Measurements from ENCODE around the gene FADS1. TPM values are rescaled to one million over a fixed set of nuclear protein-coding genes. Genes with fewer than 3 reads are reported as not detected.

Gene FADS1
- total RNA-seq, 4 donors from 2014 or later: 16.4 to 69.6 (median 46.6) TPM

DNA sequence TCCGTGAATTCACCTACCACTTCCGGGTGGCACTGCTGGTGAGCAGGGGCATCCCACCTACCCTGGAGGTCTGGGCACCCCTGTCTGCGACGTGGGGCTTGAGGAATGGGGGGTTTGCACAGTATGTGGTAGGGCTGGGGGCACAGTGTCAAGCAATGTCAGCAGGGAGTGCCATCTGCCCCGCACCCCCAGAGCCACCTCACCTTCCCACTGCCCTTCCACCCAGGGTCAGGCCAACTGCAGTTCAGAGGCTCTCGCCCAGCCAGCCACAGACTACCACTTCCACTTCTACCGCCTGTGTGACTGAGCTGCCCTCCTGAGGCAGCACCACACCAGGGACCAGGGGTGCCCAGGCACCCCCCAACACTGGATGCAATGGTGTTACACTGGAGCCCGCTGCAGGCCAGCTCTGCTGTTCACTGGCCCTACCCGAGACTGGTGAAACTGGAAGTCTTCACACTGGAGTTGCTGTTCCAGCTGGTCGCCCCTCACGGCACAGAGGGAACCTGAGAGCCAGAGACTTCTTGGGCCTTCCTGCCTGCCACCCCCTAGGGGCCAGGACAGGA is 30.9 kb downstream of the FADS1 start:
- no peak for DNase-seq (ENCODE audit: low spot score in 2 of 2)
- no peak for TF ChIP-seq EP300 (IDR thresholded peaks at IDR 0.05)
- no peak for TF ChIP-seq POLR2AphosphoS5 (IDR thresholded peaks at IDR 0.05)
- no peak for TF ChIP-seq POLR2A (IDR thresholded peaks at IDR 0.05)
- TF ChIP-seq, protein P1, sequence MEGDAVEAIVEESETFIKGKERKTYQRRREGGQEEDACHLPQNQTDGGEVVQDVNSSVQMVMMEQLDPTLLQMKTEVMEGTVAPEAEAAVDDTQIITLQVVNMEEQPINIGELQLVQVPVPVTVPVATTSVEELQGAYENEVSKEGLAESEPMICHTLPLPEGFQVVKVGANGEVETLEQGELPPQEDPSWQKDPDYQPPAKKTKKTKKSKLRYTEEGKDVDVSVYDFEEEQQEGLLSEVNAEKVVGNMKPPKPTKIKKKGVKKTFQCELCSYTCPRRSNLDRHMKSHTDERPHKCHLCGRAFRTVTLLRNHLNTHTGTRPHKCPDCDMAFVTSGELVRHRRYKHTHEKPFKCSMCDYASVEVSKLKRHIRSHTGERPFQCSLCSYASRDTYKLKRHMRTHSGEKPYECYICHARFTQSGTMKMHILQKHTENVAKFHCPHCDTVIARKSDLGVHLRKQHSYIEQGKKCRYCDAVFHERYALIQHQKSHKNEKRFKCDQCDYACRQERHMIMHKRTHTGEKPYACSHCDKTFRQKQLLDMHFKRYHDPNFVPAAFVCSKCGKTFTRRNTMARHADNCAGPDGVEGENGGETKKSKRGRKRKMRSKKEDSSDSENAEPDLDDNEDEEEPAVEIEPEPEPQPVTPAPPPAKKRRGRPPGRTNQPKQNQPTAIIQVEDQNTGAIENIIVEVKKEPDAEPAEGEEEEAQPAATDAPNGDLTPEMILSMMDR (IDR thresholded peaks at IDR 0.05): no peak
- H3K4me3 ChIP-seq: no peak overlapping the region
- no peak overlapping the region for H3K27ac ChIP-seq
- peaks cover 71% of the 10 kb centered on the region for H3K36me3 ChIP-seq
- no peaks in the 10 kb centered on the region for H3K27me3 ChIP-seq
- peaks cover 2% of the 10 kb centered on the region for H3K4me1 ChIP-seq
- WGBS: 96% methylated on average over 5 of the region's 11 CpGs
- no peaks in the 10 kb centered on the region for H3K9me3 ChIP-seq

DNA sequence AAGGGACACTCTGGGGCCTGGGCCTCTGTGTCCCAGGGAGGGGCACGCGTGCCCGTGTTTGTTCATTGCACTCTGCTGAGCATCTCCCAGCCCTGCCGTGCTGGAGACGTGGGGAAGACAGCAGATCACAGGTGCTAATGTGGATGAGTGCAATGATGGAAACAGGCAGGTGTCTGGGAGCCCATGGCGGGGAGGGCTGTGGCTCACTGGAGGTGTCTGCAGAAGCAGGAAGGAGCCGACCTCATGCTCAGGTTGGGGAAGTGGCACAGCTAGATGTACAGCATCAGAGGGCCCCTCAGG is 32.3 kb downstream of the FADS1 start:
- TF ChIP-seq POLR2A (IDR thresholded peaks at IDR 0.05): no peak
- TF ChIP-seq, protein P1 (IDR thresholded peaks at IDR 0.05): no peak
- TF ChIP-seq POLR2AphosphoS5 (IDR thresholded peaks at IDR 0.05): no peak
- TF ChIP-seq EP300 (IDR thresholded peaks at IDR 0.05): no peak
- 88% methylated on average over 4 of the region's 7 CpGs for WGBS
- Histone ChIP-seq H3K9me3 (no peaks in the 10 kb centered on the region), H3K27me3 (no peaks in the 10 kb centered on the region), H3K4me3 (no peak overlapping the region), H3K27ac (no peak overlapping the region), H3K36me3 (peaks cover 61% of the 10 kb centered on the region), H3K4me1 (no peaks in the 10 kb centered on the region)
- DNase-seq (ENCODE audit: low spot score in 2 of 2): no peak

DNA sequence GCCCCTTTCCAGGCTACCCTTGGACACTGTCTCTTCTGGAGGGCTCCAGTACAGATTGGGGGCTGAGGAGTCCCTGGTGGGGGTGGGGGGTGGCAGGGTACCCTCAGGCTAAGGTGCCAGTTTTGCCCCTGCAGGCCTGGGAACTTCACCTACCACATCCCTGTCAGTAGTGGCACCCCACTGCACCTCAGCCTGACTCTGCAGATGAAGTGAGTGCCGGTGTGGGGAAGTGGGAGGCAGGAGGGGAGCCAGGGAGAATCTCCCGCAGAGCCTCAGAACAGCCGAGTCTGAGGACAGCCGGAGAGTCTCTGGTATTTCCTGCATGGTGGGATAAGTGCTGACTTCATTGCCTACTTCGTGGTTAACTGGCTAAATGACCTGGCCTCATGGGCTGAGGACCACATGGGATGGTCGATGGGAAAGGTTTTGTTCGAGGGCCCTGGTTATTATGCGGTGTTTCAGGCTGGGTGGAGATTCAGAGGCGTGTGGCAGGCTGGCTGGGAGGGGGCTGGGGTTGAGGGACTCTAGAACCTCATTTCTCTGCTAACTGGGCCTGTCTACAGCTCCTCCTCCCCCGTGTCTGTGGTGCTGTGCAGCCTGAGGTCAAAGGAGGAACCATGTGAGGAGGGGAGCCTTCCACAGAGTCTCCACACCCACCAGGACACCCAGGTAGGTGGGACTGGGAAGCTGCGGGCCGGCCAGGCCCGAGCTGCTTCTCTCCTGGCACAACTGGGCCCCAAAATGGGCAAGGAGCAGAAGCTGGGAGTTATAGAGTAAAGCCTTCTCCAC is 32.9 kb downstream of the FADS1 start:
- Histone ChIP-seq H3K36me3 (peaks cover 56% of the 10 kb centered on the region), H3K4me3 (no peak overlapping the region), H3K9me3 (no peaks in the 10 kb centered on the region), H3K4me1 (no peaks in the 10 kb centered on the region), H3K27ac (no peak overlapping the region), H3K27me3 (no peaks in the 10 kb centered on the region)
- 70% methylated on average over 11 of the region's 13 CpGs for WGBS
- DNase-seq (ENCODE audit: low spot score in 2 of 2): no peak
- no peak for TF ChIP-seq POLR2AphosphoS5 (IDR thresholded peaks at IDR 0.05)
- TF ChIP-seq, protein P1 (IDR thresholded peaks at IDR 0.05): no peak
- no peak for TF ChIP-seq POLR2A (IDR thresholded peaks at IDR 0.05)
- no peak for TF ChIP-seq EP300 (IDR thresholded peaks at IDR 0.05)

DNA sequence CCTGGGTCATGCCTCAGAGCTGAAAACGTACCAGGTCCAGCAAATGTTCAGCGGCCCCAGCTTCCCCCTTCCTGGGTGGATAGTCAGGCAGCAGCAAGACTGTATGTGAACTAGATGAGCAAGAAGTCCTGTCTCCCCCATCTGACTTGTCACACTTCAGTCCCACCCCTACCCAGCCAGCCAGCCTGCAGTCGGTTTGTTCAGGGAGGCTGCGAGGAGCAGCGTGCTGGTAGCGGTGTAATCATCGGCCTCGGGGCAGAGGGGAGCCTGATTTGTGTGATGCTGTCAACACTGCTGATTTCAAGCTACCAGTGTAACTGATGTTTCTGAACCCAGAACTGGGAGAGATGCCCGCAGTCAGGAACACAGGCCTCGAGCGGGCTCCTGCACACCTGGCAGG is 34.0 kb downstream of the FADS1 start:
- no peak overlapping the region for H3K4me3 ChIP-seq
- peaks cover under 1% of the 10 kb centered on the region for H3K4me1 ChIP-seq
- WGBS: 75% methylated on average over 11 of the region's 11 CpGs
- H3K27me3 ChIP-seq: no peaks in the 10 kb centered on the region
- peaks cover 45% of the 10 kb centered on the region for H3K36me3 ChIP-seq
- no peak for DNase-seq (ENCODE audit: low spot score in 2 of 2)
- TF ChIP-seq, protein P1 (IDR thresholded peaks at IDR 0.05): no peak
- H3K27ac ChIP-seq: no peak overlapping the region
- H3K9me3 ChIP-seq: no peaks in the 10 kb centered on the region

DNA sequence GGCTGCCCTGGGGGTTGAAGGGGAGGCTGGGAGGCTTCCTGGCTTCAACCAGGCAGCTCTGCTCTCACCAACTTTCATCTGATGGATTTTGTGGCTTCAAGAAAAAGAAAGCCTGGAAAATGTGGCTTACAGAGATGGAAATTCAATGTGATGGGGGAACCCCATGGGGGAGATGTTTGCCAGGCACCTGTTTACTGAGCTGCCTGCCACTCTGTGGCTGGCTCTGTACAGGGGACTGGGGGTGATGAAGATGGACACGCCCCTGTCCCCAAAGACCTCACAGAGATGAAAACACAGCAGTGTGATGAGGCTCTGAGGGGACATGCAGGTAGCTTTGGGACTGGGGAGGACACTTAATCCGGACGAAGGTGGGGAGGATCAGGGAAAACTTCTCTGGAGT is 34.5 kb downstream of the FADS1 start:
- DNase-seq (ENCODE audit: low spot score in 2 of 2): no peak
- no peak for TF ChIP-seq POLR2AphosphoS5 (IDR thresholded peaks at IDR 0.05)
- TF ChIP-seq, protein P1 (IDR thresholded peaks at IDR 0.05): no peak
- no peak for TF ChIP-seq POLR2A (IDR thresholded peaks at IDR 0.05)
- TF ChIP-seq EP300 (IDR thresholded peaks at IDR 0.05): no peak
- peaks cover 6% of the 10 kb centered on the region for H3K4me1 ChIP-seq
- H3K27me3 ChIP-seq: no peaks in the 10 kb centered on the region
- 75% methylated on average over 3 of the region's 3 CpGs for WGBS
- H3K9me3 ChIP-seq: no peaks in the 10 kb centered on the region
- peaks cover 40% of the 10 kb centered on the region for H3K36me3 ChIP-seq
- H3K27ac ChIP-seq: no peak overlapping the region
- H3K4me3 ChIP-seq: no peak overlapping the region
